Activated naive CD8-positive, alpha-beta T cell treated with anti-CD3 and anti-CD28 coated beads for 36 hours (primary cell): Measurements from ENCODE around the gene ZFP36L2. TPM values are rescaled to one million over a fixed set of nuclear protein-coding genes. Genes with fewer than 3 reads are reported as not detected.

ENCODE experiments used
- DNase-seq: peaks from one replicate; pipeline ENCODE4 v3.0.0; 2021
- H3K27ac Mint-ChIP-seq: one replicate; pipeline ENCODE4 v1.8.0; 2022; ENCODE audit warnings: mild to moderate bottlenecking, moderate library complexity, mixed read lengths
- H3K27me3 Mint-ChIP-seq: one replicate; pipeline ENCODE4 v1.8.0; 2022; ENCODE audit warnings: mild to moderate bottlenecking, mixed read lengths
- H3K36me3 Mint-ChIP-seq: one replicate; pipeline ENCODE4 v1.8.0; 2021; ENCODE audit warnings: mild to moderate bottlenecking, mixed read lengths
- H3K4me1 Mint-ChIP-seq: one replicate; pipeline ENCODE4 v1.8.0; 2021; ENCODE audit warnings: mixed read lengths
- H3K4me3 Mint-ChIP-seq: one replicate; pipeline ENCODE4 v1.8.0; 2022; ENCODE audit warnings: mild to moderate bottlenecking, moderate library complexity, mixed read lengths
- H3K9me3 Mint-ChIP-seq: one replicate; pipeline ENCODE4 v1.8.0; 2022; ENCODE audit warnings: mixed read lengths
- total RNA-seq, 2 experiments: library from RNA; stranded (reverse); gene quantifications; one replicate each; pipeline ENCODE4 v1.2.3, GENCODE V29; 2021

Gene ZFP36L2
- total RNA-seq, 2 experiments from 2014 or later: 58.2 to 58.4 TPM

GRCh38 chr2:43210467-43211303 lies 15.7 kb downstream of the ZFP36L2 start:
- Mint-ChIP-seq H3K9me3 (no peaks in the 10 kb centered on the region), H3K36me3 (no peaks in the 10 kb centered on the region), H3K4me1 (peaks cover 25% of the 10 kb centered on the region), H3K27me3 (no peaks in the 10 kb centered on the region), H3K4me3 (no peak overlapping the region), H3K27ac (no peak overlapping the region)
- peak; percentile 38 for DNase-seq

- DNase-seq: no peak
- peaks cover 25% of the 10 kb centered on the region for H3K4me1 Mint-ChIP-seq
- no peaks in the 10 kb centered on the region for H3K36me3 Mint-ChIP-seq
- H3K27ac Mint-ChIP-seq: no peak overlapping the region
- H3K4me3 Mint-ChIP-seq: no peak overlapping the region
- no peaks in the 10 kb centered on the region for H3K27me3 Mint-ChIP-seq
- no peaks in the 10 kb centered on the region for H3K9me3 Mint-ChIP-seq
These were observed 16.3 kb downstream of the ZFP36L2 start for GRCh38 chr2:43210125-43210466.

- Mint-ChIP-seq H3K4me3 (no peak overlapping the region), H3K36me3 (no peaks in the 10 kb centered on the region), H3K4me1 (peaks cover 25% of the 10 kb centered on the region), H3K27ac (no peak overlapping the region), H3K9me3 (no peaks in the 10 kb centered on the region), H3K27me3 (no peaks in the 10 kb centered on the region)
- DNase-seq: no peak
These were observed 17.1 kb downstream of the ZFP36L2 start for GRCh38 chr2:43209204-43209717.

- Mint-ChIP-seq H3K4me3 (no peak overlapping the region), H3K4me1 (peaks cover 24% of the 10 kb centered on the region), H3K27me3 (no peaks in the 10 kb centered on the region), H3K36me3 (no peaks in the 10 kb centered on the region), H3K9me3 (no peaks in the 10 kb centered on the region), H3K27ac (no peak overlapping the region)
- no peak for DNase-seq
These were observed 18.7 kb downstream of the ZFP36L2 start for GRCh38 chr2:43207553-43208300.

- Mint-ChIP-seq H3K9me3 (no peaks in the 10 kb centered on the region), H3K36me3 (no peaks in the 10 kb centered on the region), H3K27ac (no peak overlapping the region), H3K4me3 (no peak overlapping the region), H3K27me3 (no peaks in the 10 kb centered on the region), H3K4me1 (peaks cover 21% of the 10 kb centered on the region)
- no peak for DNase-seq
These were observed 19.8 kb downstream of the ZFP36L2 start for GRCh38 chr2:43206602-43207001.

- Mint-ChIP-seq H3K27me3 (no peaks in the 10 kb centered on the region), H3K27ac (no peak overlapping the region), H3K9me3 (no peaks in the 10 kb centered on the region), H3K36me3 (no peaks in the 10 kb centered on the region), H3K4me1 (peaks cover 26% of the 10 kb centered on the region), H3K4me3 (no peak overlapping the region)
- DNase-seq: no peak
These were observed 23.0 kb downstream of the ZFP36L2 start for GRCh38 chr2:43203373-43203772.

GRCh38 chr2:43202289-43202688 lies 24.1 kb downstream of the ZFP36L2 start:
- H3K27ac Mint-ChIP-seq: no peak overlapping the region

GRCh38 chr2:43201497-43201896 lies 24.9 kb downstream of the ZFP36L2 start:
- Mint-ChIP-seq H3K36me3 (peaks cover 2% of the 10 kb centered on the region), H3K4me3 (no peak overlapping the region), H3K9me3 (peaks cover 2% of the 10 kb centered on the region), H3K27me3 (no peaks in the 10 kb centered on the region), H3K4me1 (peaks cover 36% of the 10 kb centered on the region), H3K27ac (no peak overlapping the region)
- DNase-seq: no peak

More at GRCh38 chr2:43202289-43202688, 24.1 kb downstream of the ZFP36L2 start:
- Mint-ChIP-seq H3K4me1 (peaks cover 28% of the 10 kb centered on the region), H3K36me3 (no peaks in the 10 kb centered on the region), H3K4me3 (no peak overlapping the region), H3K27me3 (no peaks in the 10 kb centered on the region), H3K9me3 (no peaks in the 10 kb centered on the region)
- DNase-seq: no peak

- H3K4me3 Mint-ChIP-seq: no peak overlapping the region
- H3K36me3 Mint-ChIP-seq: peaks cover 3% of the 10 kb centered on the region
- H3K27ac Mint-ChIP-seq: no peak overlapping the region
- H3K4me1 Mint-ChIP-seq: peaks cover 35% of the 10 kb centered on the region
- peaks cover 2% of the 10 kb centered on the region for H3K9me3 Mint-ChIP-seq
- DNase-seq: no peak
- H3K27me3 Mint-ChIP-seq: no peaks in the 10 kb centered on the region
These were observed 25.4 kb downstream of the ZFP36L2 start for GRCh38 chr2:43201016-43201415.

GRCh38 chr2:43199492-43200488 lies 26.6 kb downstream of the ZFP36L2 start:
- H3K27ac Mint-ChIP-seq: no peak overlapping the region
- H3K4me1 Mint-ChIP-seq: peaks cover 39% of the 10 kb centered on the region
- H3K27me3 Mint-ChIP-seq: no peaks in the 10 kb centered on the region
- peaks cover 3% of the 10 kb centered on the region for H3K36me3 Mint-ChIP-seq
- DNase-seq: no peak
- no peak overlapping the region for H3K4me3 Mint-ChIP-seq
- H3K9me3 Mint-ChIP-seq: peaks cover 2% of the 10 kb centered on the region

- Mint-ChIP-seq H3K4me1 (peaks cover 52% of the 10 kb centered on the region), H3K27me3 (no peaks in the 10 kb centered on the region), H3K27ac (no peak overlapping the region), H3K9me3 (peaks cover 2% of the 10 kb centered on the region), H3K4me3 (no peak overlapping the region), H3K36me3 (peaks cover 3% of the 10 kb centered on the region)
- no peak for DNase-seq
These were observed 28.1 kb downstream of the ZFP36L2 start for GRCh38 chr2:43198263-43198662.

GRCh38 chr2:43197588-43197896 lies 28.9 kb downstream of the ZFP36L2 start:
- peak overlapping the region; percentile 89 for H3K27ac Mint-ChIP-seq
- H3K9me3 Mint-ChIP-seq: peaks cover 2% of the 10 kb centered on the region

GRCh38 chr2:43196768-43197587 lies 29.4 kb downstream of the ZFP36L2 start:
- Mint-ChIP-seq H3K4me3 (peak overlapping the region; percentile 44), H3K9me3 (peaks cover 2% of the 10 kb centered on the region), H3K27ac (peak overlapping the region; percentile 89), H3K4me1 (peaks cover 61% of the 10 kb centered on the region), H3K36me3 (peaks cover 3% of the 10 kb centered on the region), H3K27me3 (no peaks in the 10 kb centered on the region)
- DNase-seq: peak; percentile 14

More at GRCh38 chr2:43197588-43197896, 28.9 kb downstream of the ZFP36L2 start:
- H3K36me3 Mint-ChIP-seq: peaks cover 3% of the 10 kb centered on the region
- no peak for DNase-seq
- no peak overlapping the region for H3K4me3 Mint-ChIP-seq
- peaks cover 59% of the 10 kb centered on the region for H3K4me1 Mint-ChIP-seq
- H3K27me3 Mint-ChIP-seq: no peaks in the 10 kb centered on the region
